Karpas-422 (cell line): ENCODE measurements around the gene AQP11. TPM values are rescaled to one million over a fixed set of nuclear protein-coding genes. Genes with fewer than 3 reads are reported as not detected.
"Not testable (repeated sequence)": the region's sequence is repeated elsewhere in the genome, so short reads cannot be mapped to it uniquely, and the experiment has no call there.

Experiments
- DNase-seq: peaks from one replicate; pipeline ENCODE4 v3.0.0-alpha.2; 2015
- H2AFZ ChIP-seq: fragments of 200-600 bp; sonication (generic); 2 replicates; pipeline ENCODE4 v1.6.1; 2014; ENCODE audit warnings: antibody characterized with exemption, low read length, mixed read lengths
- H3K27ac ChIP-seq: fragments of 200-600 bp; sonication (generic); 2 replicates; pipeline ENCODE4 v1.5.1; 2014; ENCODE audit warnings: mild to moderate bottlenecking, low read length, moderate library complexity
- H3K27me3 ChIP-seq: fragments of 200-600 bp; sonication (generic); 2 replicates; pipeline ENCODE4 v1.6.1; 2014; ENCODE audit warnings: low read length, mixed read lengths
- H3K36me3 ChIP-seq: fragments of 200-600 bp; sonication (generic); 2 replicates; pipeline ENCODE4 v1.6.1; 2014; ENCODE audit warnings: low read length, mixed read lengths; ENCODE audit not compliant: insufficient read depth
- H3K4me1 ChIP-seq: fragments of 200-600 bp; sonication (generic); 2 replicates; pipeline ENCODE4 v1.6.1; 2014; ENCODE audit warnings: mild to moderate bottlenecking, low read length, mixed read lengths
- H3K4me2 ChIP-seq: fragments of 200-600 bp; sonication (generic); 2 replicates; pipeline ENCODE4 v1.6.1; 2014; ENCODE audit warnings: low read length, low read depth, mild to moderate bottlenecking; ENCODE audit not compliant: poor library complexity, severe bottlenecking
- H3K4me3 ChIP-seq: fragments of 200-600 bp; sonication (generic); 2 replicates; pipeline ENCODE4 v1.5.1; 2014; ENCODE audit warnings: mild to moderate bottlenecking, antibody characterized with exemption, low read length, mixed read lengths
- H3K79me2 ChIP-seq: fragments of 200-600 bp; sonication (generic); 2 replicates; pipeline ENCODE4 v1.6.1; 2014; ENCODE audit warnings: mild to moderate bottlenecking, low read length, mixed read lengths
- H3K9ac ChIP-seq: fragments of 200-600 bp; sonication (generic); 2 replicates; pipeline ENCODE4 v1.6.0; 2014; ENCODE audit warnings: low read length
- H3K9me2 ChIP-seq: fragments of 200-600 bp; sonication (generic), shearing (Covaris generic); replicated peaks from 2 replicates; pipeline ENCODE4 v1.6.0; 2014; ENCODE audit warnings: mild to moderate bottlenecking, low read length, moderate library complexity; ENCODE audit not compliant: insufficient read depth
- H3K9me3 ChIP-seq: fragments of 300-700, 200-600 bp; sonication (generic); 2 replicates; pipeline ENCODE4 v1.6.1; 2014; ENCODE audit warnings: low read length, mixed read lengths
- H4K20me1 ChIP-seq: fragments of 200-600 bp; sonication (generic); 2 replicates; pipeline ENCODE4 v1.6.1; 2014; ENCODE audit warnings: mild to moderate bottlenecking, antibody characterized with exemption, low read length, low read depth; ENCODE audit not compliant: insufficient read depth
- total RNA-seq: library from RNA; depleted of rRNA; stranded (reverse); fragments of >200 nt; shearing (Covaris generic); gene quantifications from 2 replicates; pipeline ENCODE4 v1.2.3, GENCODE V29; 2014; ENCODE audit warnings: low replicate concordance

AQP11 gene
- total RNA-seq, 1 experiment from 2014 or later: 1.9 TPM

DNA sequence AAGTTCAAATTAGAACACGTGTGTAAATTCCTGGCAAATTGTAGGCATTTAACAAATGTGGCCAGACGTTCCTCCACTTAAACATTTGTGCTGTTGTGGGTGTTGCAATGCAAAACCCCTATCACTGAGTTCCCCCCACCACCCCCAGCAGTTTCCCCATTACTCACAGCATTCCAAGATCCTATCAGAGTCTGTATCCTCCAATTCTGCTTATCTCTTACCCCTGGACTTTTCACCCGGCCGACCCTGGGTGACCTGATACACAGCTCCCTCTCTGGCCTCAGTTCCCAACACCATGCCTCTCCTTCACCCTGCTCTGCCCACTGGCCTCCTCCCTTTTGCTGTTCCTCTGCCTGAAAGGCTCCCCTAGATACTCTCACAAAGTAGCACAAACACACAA is 31.4 kb upstream of the AQP11 start:
- H2AFZ ChIP-seq: no peak overlapping the region
- H4K20me1 ChIP-seq: no peaks in the 10 kb centered on the region
- H3K36me3 ChIP-seq: no peaks in the 10 kb centered on the region
- no peaks in the 10 kb centered on the region for H3K9me2 ChIP-seq
- no peak overlapping the region for H3K27ac ChIP-seq
- H3K9me3 ChIP-seq: no peaks in the 10 kb centered on the region
- no peak for DNase-seq
- H3K79me2 ChIP-seq: no peaks in the 10 kb centered on the region
- no peak overlapping the region for H3K4me3 ChIP-seq
- no peaks in the 10 kb centered on the region for H3K27me3 ChIP-seq
- H3K4me2 ChIP-seq: no peak overlapping the region
- no peaks in the 10 kb centered on the region; the same call in none of the 2 replicates for H3K4me1 ChIP-seq
- no peak overlapping the region for H3K9ac ChIP-seq

DNA sequence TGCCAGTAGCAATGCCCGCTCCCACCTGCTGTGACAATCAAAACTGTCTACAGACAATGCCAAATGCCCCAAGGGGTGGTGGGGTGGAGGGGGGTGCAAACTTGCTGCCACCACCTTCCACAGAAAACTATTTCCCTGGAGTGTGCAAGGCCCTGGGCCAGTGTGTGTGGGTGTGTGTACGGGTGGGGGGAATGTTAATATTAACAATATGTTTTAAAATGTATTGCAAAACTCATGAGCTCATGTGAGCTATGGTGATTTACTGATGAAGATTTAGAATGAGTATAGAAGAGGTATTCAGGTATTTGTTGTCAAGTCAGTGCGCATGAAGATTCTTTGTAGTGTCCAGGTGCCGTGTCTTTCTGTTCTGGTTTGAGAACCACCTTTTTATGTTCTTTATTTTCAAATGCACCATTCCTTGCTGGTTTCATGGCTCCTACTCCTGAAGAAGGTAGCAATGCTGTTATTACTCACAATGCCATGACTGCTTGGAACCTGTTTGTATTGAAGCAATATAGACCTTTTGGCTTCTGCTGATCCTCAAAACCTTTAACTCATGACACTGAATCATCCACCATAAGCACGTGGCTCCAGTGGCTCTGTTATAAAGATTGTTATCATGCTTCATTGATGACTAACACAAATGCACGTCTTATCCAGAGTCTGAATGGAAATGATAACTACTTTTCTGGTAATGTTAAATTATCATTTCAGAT is 29.9 kb upstream of the AQP11 start:
- Histone ChIP-seq H3K4me1 (no peaks in the 10 kb centered on the region; the same call in none of the 2 replicates), H3K9me2 (no peaks in the 10 kb centered on the region), H3K27me3 (no peaks in the 10 kb centered on the region), H3K79me2 (no peaks in the 10 kb centered on the region), H3K4me3 (no peak overlapping the region), H3K4me2 (no peak overlapping the region), H3K36me3 (no peaks in the 10 kb centered on the region), H2AFZ (no peak overlapping the region), H4K20me1 (no peaks in the 10 kb centered on the region), H3K9me3 (no peaks in the 10 kb centered on the region), H3K27ac (no peak overlapping the region), H3K9ac (no peak overlapping the region)
- DNase-seq: no peak

DNA sequence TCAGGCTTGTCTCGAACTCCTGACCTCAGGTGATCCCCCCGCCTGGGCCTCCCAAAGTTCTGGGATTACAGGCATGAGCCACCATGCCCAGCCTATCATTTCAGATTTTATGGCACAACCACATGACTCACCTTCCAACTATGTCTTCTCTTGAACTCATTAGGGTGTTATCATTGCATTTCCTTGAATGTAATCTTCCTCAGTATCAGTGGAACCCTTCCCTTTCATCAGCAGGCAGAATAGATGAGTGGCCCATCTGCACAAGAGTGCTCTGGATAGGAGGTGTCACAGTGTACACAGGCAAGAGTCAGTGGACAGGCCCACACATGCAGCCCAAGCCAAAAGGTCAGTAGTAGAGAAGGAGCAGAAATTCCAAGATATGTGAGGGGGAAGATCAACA is 29.1 kb upstream of the AQP11 start:
- DNase-seq: no peak
- no peak overlapping the region for H2AFZ ChIP-seq
- no peak overlapping the region for H3K9ac ChIP-seq
- no peak overlapping the region for H3K4me2 ChIP-seq
- no peaks in the 10 kb centered on the region for H3K9me2 ChIP-seq
- H4K20me1 ChIP-seq: no peaks in the 10 kb centered on the region
- no peaks in the 10 kb centered on the region for H3K9me3 ChIP-seq
- no peaks in the 10 kb centered on the region; the same call in none of the 2 replicates for H3K4me1 ChIP-seq
- no peak overlapping the region for H3K4me3 ChIP-seq
- H3K27me3 ChIP-seq: no peaks in the 10 kb centered on the region
- H3K27ac ChIP-seq: no peak overlapping the region
- no peaks in the 10 kb centered on the region for H3K36me3 ChIP-seq
- H3K79me2 ChIP-seq: no peaks in the 10 kb centered on the region

DNA sequence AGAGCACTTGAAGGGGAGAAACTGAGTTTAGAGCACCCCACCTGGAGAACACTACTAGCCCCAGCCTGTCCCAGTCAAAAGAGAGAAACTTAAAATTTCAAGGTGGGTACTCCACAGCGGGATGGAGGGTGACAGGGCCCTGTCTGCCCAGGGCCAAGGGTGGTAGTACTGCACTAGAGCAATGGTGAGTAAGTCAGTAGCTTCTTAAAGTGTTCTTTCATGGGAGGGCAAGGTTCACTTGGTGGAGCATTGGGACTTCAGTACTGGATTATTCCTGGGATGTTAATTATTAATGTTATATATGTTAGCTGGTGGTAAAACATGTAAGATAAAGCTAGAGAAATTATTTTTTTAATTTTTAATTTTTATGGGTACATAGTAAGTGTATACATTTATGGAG is 28.5 kb upstream of the AQP11 start:
- Histone ChIP-seq H3K9me2 (no peaks in the 10 kb centered on the region), H3K9me3 (no peaks in the 10 kb centered on the region), H3K4me3 (no peak overlapping the region), H3K4me2 (no peak overlapping the region), H4K20me1 (no peaks in the 10 kb centered on the region), H3K79me2 (no peaks in the 10 kb centered on the region), H3K9ac (no peak overlapping the region), H3K4me1 (no peaks in the 10 kb centered on the region; the same call in none of the 2 replicates), H3K27me3 (no peaks in the 10 kb centered on the region), H2AFZ (no peak overlapping the region), H3K27ac (no peak overlapping the region), H3K36me3 (no peaks in the 10 kb centered on the region)
- no peak for DNase-seq

DNA sequence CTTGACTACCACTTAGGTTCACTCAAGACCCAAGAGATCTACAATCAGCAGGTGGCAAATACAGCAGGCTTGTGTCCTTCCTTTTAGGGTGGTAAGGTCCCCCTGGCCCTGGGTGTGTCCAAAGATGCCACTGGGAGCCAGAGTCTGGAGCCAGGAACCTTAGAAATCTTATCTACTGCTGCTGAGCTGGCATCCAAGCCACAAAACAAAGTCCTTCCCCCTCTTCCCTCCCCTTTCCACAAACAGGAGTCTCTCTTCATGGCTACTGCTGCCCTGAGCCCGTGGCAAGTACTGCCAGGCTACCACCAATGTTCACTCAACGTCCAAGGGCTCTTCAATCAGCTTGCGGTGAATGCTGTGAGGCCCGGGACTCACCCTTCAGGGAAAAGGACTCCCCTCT is 21.4 kb upstream of the AQP11 start:
- H2AFZ ChIP-seq: no peak overlapping the region
- no peak overlapping the region for H3K9ac ChIP-seq
- DNase-seq: no peak
- no peaks in the 10 kb centered on the region for H3K4me1 ChIP-seq
- no peak overlapping the region for H3K4me3 ChIP-seq
- H3K27me3 ChIP-seq: no peaks in the 10 kb centered on the region
- H3K36me3 ChIP-seq: no peaks in the 10 kb centered on the region
- H3K27ac ChIP-seq: no peak overlapping the region
- no peaks in the 10 kb centered on the region for H3K79me2 ChIP-seq
- no peaks in the 10 kb centered on the region for H4K20me1 ChIP-seq
- no peaks in the 10 kb centered on the region for H3K9me3 ChIP-seq
- H3K4me2 ChIP-seq: no peak overlapping the region
- H3K9me2 ChIP-seq: no peaks in the 10 kb centered on the region

DNA sequence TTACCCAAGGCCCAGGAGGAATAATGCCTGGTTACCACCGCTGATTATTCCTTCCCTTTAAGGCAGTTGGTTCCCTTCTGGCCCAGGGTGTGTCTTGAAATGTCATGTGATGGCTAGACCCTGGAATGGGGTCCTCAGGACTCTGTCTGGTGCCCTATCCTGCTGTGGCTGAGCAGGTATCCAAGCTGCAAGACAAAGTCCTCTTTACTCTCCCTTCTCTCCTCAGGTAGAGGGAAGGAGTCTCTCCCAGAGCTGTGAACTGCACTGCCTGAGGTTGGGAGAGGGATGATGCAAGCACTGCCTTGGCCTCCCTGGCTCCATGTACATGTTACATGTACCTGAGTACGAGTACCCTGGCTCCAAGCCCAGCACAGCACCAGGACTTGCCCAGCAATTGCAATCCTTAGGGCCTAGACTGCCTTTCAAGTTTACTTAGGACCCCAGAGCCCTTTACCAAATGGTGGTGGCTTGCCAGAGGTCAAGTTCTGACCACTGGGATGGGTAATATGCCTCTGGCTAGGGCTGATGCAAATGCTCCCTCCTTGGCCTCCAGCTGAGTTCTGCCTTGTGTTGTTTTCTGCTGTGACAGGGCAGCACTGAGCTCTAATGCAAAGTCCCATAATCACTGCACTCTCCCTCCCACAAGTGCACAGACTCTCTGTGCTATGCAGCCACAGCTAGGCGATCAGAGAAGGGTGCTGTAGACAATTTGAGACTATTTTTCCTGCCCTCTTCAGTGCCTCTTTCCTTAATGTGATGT is 20.7 kb upstream of the AQP11 start:
- Histone ChIP-seq H3K4me2 (no peak overlapping the region), H3K27ac (no peak overlapping the region), H3K9me2 (no peaks in the 10 kb centered on the region), H3K27me3 (no peaks in the 10 kb centered on the region), H2AFZ (no peak overlapping the region), H3K4me1 (no peaks in the 10 kb centered on the region), H3K4me3 (no peak overlapping the region), H4K20me1 (no peaks in the 10 kb centered on the region), H3K9ac (no peak overlapping the region), H3K9me3 (no peaks in the 10 kb centered on the region), H3K79me2 (no peaks in the 10 kb centered on the region), H3K36me3 (no peaks in the 10 kb centered on the region)
- DNase-seq: no peak

DNA sequence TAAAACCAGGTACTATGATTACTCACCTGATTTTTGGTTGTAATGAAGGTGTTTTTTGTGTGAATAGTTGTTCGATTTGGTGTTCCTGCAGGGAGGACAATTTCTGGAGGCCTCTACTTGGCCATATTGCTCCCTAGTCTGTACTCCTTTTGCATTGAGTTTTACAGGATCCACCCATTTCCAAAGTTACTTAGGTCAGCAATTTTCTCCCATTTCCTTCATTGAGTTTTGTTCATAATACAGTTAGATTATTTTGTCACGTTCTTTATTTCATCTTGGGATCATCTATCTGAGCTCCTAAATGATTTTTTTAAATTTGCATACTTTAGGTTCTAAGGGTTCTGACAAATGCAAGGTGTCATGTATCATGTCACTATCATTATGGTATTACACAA is 20.1 kb upstream of the AQP11 start:
- H3K4me2 ChIP-seq: no peak overlapping the region
- no peaks in the 10 kb centered on the region for H3K9me2 ChIP-seq
- DNase-seq: no peak
- no peak overlapping the region for H3K27ac ChIP-seq
- no peaks in the 10 kb centered on the region for H4K20me1 ChIP-seq
- no peak overlapping the region for H3K4me3 ChIP-seq
- H3K9me3 ChIP-seq: no peaks in the 10 kb centered on the region
- no peaks in the 10 kb centered on the region for H3K4me1 ChIP-seq
- no peaks in the 10 kb centered on the region for H3K36me3 ChIP-seq
- no peak overlapping the region for H3K9ac ChIP-seq
- no peaks in the 10 kb centered on the region for H3K27me3 ChIP-seq
- H2AFZ ChIP-seq: no peak overlapping the region
- no peaks in the 10 kb centered on the region for H3K79me2 ChIP-seq

DNA sequence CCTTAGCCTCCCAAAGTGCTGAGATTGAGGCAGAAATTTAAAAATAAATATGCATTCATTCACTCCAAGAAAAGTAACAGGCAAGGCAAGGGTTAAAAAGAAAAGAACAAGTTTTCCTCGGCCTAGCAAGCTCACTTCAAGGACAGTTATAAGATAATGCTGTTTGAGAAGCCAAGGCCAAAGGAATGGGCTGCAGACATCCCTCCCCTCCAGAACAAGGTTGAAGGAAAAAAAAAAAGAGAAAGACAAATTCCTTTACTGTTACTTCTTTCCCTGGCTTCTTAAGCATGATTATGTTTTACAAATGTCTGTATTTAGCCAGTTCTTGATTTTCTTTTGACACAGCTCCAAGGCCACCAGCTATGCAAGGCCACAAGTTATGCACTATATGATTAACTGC is 18.9 kb upstream of the AQP11 start:
- H3K9me3 ChIP-seq, H3K9ac ChIP-seq, H3K4me2 ChIP-seq, H2AFZ ChIP-seq, H3K27ac ChIP-seq, H3K9me2 ChIP-seq, DNase-seq, H3K36me3 ChIP-seq, H3K79me2 ChIP-seq, H4K20me1 ChIP-seq, H3K4me1 ChIP-seq, H3K4me3 ChIP-seq, H3K27me3 ChIP-seq: not testable (repeated sequence)
